DMS53 treated with DMSO at 0.1 percent for 48 hours (cell line): ENCODE results near the gene LRPAP1.

Experiments used
- DNase-seq: peaks from one replicate; lab custom pipeline; 2025; ENCODE audit not compliant: unreplicated experiment; lab: John Stamatoyannopoulos, UW

Gene LRPAP1

GRCh38 chr4:3533423-3533820 is 1.2 kb upstream of the LRPAP1 start:
- no peak for DNase-seq

GRCh38 chr4:3532751-3533422 is 665 bp upstream of the LRPAP1 start:
- DNase-seq: no peak

- DNase-seq: no peak
Measured at GRCh38 chr4:3531318-3531878, 824 bp downstream of the LRPAP1 start.

GRCh38 chr4:3530663-3531254 is 1.5 kb downstream of the LRPAP1 start:
- no peak for DNase-seq

- no peak for DNase-seq
Measured at GRCh38 chr4:3530051-3530450, 2.2 kb downstream of the LRPAP1 start.

- no peak for DNase-seq
Measured at GRCh38 chr4:3529363-3529762, 2.9 kb downstream of the LRPAP1 start.

GRCh38 chr4:3527914-3528876 is 4.0 kb downstream of the LRPAP1 start:
- DNase-seq: no peak

- no peak for DNase-seq
Measured at GRCh38 chr4:3527101-3527913, 4.9 kb downstream of the LRPAP1 start.

- DNase-seq: no peak
Measured at GRCh38 chr4:3526456-3526855, 5.8 kb downstream of the LRPAP1 start.

GRCh38 chr4:3525532-3526430 is 6.4 kb downstream of the LRPAP1 start:
- no peak for DNase-seq

- no peak for DNase-seq
Measured at GRCh38 chr4:3524920-3525319, 7.3 kb downstream of the LRPAP1 start.

GRCh38 chr4:3524349-3524748 is 7.9 kb downstream of the LRPAP1 start:
- no peak for DNase-seq

- DNase-seq: no peak
Measured at GRCh38 chr4:3523628-3524221, 8.5 kb downstream of the LRPAP1 start.

- DNase-seq: no peak
Measured at GRCh38 chr4:3523146-3523627, 9.0 kb downstream of the LRPAP1 start.

GRCh38 chr4:3522651-3523050 is 9.6 kb downstream of the LRPAP1 start:
- DNase-seq: no peak

- no peak for DNase-seq
Measured at GRCh38 chr4:3522326-3522640, 9.9 kb downstream of the LRPAP1 start.

GRCh38 chr4:3521621-3522325 is 10.4 kb downstream of the LRPAP1 start:
- DNase-seq: no peak

GRCh38 chr4:3520796-3521600 is 11.2 kb downstream of the LRPAP1 start:
- DNase-seq: no peak
